Testis (tissue), 3 donors: ENCODE measurements around the gene SH3GL2. TPM values are rescaled to one million over a fixed set of nuclear protein-coding genes. Genes with fewer than 3 reads are reported as not detected.
A peak's percentile ranks its signal among the peaks of the same experiment; 100 is the strongest.

Experiments used
- DNase-seq: peaks from one replicate; pipeline ENCODE4 v3.0.0-alpha.2; 2019
- H3K27ac ChIP-seq, 2 donors: fragments of 200-600 bp; sonication (generic); one replicate each; pipeline ENCODE4 v1.5.1; 2019
- H3K27me3 ChIP-seq: fragments of 200-600 bp; sonication (generic); one replicate; pipeline ENCODE4 v1.5.1; 2019
- H3K36me3 ChIP-seq: fragments of 200-600 bp; sonication (generic); one replicate; pipeline ENCODE4 v1.5.1; 2017; ENCODE audit warnings: low read depth; ENCODE audit errors: missing control alignments
- H3K4me1 ChIP-seq: fragments of 200-600 bp; sonication (generic); one replicate; pipeline ENCODE4 v1.5.1; 2019
- H3K4me3 ChIP-seq, 2 donors: fragments of 200-600 bp; sonication (generic); one replicate each; pipeline ENCODE4 v1.5.1; 2017 to 2019
- H3K9me3 ChIP-seq: fragments of 200-600 bp; sonication (generic); one replicate; pipeline ENCODE4 v1.5.1; 2017
- POLR2A ChIP-seq: fragments of 450-650 bp; IDR thresholded peaks from one replicate; pipeline ENCODE4 v1.6.1; 2017; ENCODE audit warnings: antibody characterized with exemption, mild to moderate bottlenecking, moderate library complexity
- WGBS, 2 donors: methylation state at CpG; one replicate each; pipeline ENCODE4 v1.1.5; 2018; 5-methylcytosine and 5-hydroxymethylcytosine counted together
- intact Hi-C: fragments of 100-400 bp; cut with DNase I; formaldehyde crosslinking; loops from one replicate; pipeline ENCODE4 v1.15.1; 2023; ENCODE audit warnings: low total_unique reads
- polyA plus RNA-seq: library from polyadenylated mRNA; stranded (reverse); fragments of 350-450 nt; fragmentation: Illumina TruSeq; extraction: RNeasy Lipid Tissue Mini Kit (QIAGEN cat#74804); gene quantifications from one replicate; pipeline ENCODE4 v1.2.3, GENCODE V29; 2014; ENCODE audit warnings: low read depth, low replicate concordance; ENCODE audit not compliant: insufficient read depth
- total RNA-seq, 2 donors: library from RNA; depleted of rRNA; stranded (reverse); fragments of >200 nt; gene quantifications; one replicate each; pipeline ENCODE4 v1.2.3, GENCODE V29; 2016
- TF ChIP-seq, protein P1 (sequence below), 3 experiments: fragments of 450-650 bp in 2 of 3; fragments of 200-600 bp in 1 of 3; sonication (generic) in 1 of 3; IDR thresholded peaks; one replicate each; pipeline ENCODE4 v1.5.1; 2016 to 2019; ENCODE audit warnings: antibody characterized with exemption in 3 of 3, mild to moderate bottlenecking in 2 of 3, moderate library complexity in 1 of 3

SH3GL2 gene
- total and polyA plus RNA-seq, 3 donors from 2014 or later, result 9.6 to 15.2 (median 10.7) TPM

DNA sequence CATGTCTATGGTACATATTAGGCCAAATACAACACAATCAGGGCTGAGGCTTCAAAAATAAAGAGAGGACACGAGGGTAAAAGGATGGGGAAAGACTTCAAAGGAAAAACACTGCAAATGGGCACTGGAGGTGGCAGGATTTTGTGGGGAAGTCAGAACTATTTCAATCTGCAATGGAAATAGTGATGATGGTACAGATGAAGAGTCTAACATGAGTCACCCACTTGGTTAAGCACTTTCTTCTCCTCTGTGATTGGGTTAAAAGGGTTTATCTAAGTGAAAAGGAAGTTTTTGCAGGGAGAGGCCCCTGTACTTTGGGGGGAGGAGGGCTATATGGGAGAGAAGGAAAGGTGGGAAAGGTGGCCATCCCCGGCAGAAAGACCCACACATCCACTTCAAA is 4.5 kb upstream of the SH3GL2 start:
- Histone ChIP-seq H3K4me1 (no peaks in the 10 kb centered on the region), H3K36me3 (no peaks in the 10 kb centered on the region), H3K27me3 (no peaks in the 10 kb centered on the region), H3K27ac (no peak overlapping the region), H3K4me3 (no peak overlapping the region), H3K9me3 (no peaks in the 10 kb centered on the region)
- 60 to 68% methylated on average over 2 of the region's 2 CpGs for WGBS, 2 donors
- intact Hi-C loops, result no loop called here
- no peak for DNase-seq
- TF ChIP-seq POLR2A, result no peak
- TF ChIP-seq, protein P1, sequence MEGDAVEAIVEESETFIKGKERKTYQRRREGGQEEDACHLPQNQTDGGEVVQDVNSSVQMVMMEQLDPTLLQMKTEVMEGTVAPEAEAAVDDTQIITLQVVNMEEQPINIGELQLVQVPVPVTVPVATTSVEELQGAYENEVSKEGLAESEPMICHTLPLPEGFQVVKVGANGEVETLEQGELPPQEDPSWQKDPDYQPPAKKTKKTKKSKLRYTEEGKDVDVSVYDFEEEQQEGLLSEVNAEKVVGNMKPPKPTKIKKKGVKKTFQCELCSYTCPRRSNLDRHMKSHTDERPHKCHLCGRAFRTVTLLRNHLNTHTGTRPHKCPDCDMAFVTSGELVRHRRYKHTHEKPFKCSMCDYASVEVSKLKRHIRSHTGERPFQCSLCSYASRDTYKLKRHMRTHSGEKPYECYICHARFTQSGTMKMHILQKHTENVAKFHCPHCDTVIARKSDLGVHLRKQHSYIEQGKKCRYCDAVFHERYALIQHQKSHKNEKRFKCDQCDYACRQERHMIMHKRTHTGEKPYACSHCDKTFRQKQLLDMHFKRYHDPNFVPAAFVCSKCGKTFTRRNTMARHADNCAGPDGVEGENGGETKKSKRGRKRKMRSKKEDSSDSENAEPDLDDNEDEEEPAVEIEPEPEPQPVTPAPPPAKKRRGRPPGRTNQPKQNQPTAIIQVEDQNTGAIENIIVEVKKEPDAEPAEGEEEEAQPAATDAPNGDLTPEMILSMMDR (IDR thresholded peaks at IDR 0.05), result no peak

DNA sequence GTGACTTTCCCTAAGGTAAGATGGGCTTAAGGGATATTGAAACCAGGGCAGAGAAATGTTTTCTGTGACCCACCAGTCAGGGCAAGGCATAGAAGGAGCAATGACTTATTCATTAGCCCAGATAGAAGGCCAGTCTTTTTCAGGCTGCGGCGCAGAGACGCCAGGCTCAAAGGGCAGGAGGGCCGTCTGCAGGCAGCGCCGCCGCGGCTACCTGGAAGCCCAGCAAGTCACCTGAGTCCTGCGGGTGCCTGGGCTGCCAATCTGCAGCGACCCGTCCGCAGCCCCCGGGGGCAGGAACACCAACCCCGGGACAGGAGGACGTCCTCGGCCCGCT is 322 bp upstream of the SH3GL2 start:
- intact Hi-C loops, result no loop called here
- DNase-seq, result no peak
- Histone ChIP-seq H3K27me3 (no peaks in the 10 kb centered on the region), H3K4me1 (no peaks in the 10 kb centered on the region), H3K36me3 (no peaks in the 10 kb centered on the region), H3K27ac (no peak overlapping the region), H3K9me3 (no peaks in the 10 kb centered on the region), H3K4me3 (peak overlapping the region; percentile 60 to 62)
- TF ChIP-seq, protein P1 (IDR thresholded peaks at IDR 0.05), result no peak
- no peak for TF ChIP-seq POLR2A
- WGBS, 2 donors, result 0 to 2% methylated on average over 2 to 17 of the region's 17 CpGs

DNA sequence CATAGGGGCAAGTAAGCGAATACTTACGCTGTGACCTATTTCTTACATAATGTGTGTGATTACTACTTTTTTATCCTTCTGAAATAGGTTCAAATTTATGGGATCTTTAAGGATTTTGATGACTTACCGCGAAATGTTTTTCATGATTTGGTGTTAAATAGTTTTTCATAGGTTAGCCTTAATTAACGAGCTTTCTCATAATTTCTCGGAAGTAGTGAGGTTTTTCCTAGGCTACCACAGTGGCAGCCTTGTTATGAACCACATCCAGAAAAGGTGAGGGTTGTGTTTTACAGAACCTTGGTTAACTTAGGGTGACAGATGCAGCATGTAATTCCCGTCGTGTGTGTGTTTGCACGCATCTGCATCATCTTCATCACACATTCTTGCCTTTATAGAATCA is 1.3 kb downstream of the SH3GL2 start:
- no peak overlapping the region for H3K27ac ChIP-seq
- TF ChIP-seq POLR2A, result no peak
- no peaks in the 10 kb centered on the region for H3K36me3 ChIP-seq
- no peak for DNase-seq
- intact Hi-C loops, result no loop called here
- no peaks in the 10 kb centered on the region for H3K27me3 ChIP-seq
- 53 to 66% methylated on average over 9 of the region's 9 CpGs for WGBS, 2 donors
- no peaks in the 10 kb centered on the region for H3K9me3 ChIP-seq
- H3K4me3 ChIP-seq, result peak overlapping the region in 1 of 2 donors; percentile 62
- H3K4me1 ChIP-seq, result no peaks in the 10 kb centered on the region

DNA sequence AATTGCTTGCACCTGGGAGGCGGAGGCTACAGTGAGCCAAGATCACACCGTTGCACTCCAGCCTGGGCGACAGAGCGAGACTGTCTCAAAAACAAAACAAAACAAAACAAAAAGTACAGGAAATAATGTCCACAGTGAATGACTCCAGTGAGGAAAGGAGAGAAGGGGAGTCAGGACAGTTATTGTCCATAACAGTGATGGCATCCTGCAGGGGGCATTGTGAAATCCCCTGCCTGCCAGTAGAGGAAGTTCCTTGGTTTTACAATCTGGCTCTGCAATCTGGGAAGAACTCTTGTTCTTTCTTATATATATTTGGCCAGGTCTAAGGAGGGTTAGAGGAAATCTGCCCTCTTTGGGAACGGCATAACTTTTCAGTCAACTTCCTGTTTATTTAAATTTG is 8.2 kb downstream of the SH3GL2 start:
- H3K27me3 ChIP-seq, result no peaks in the 10 kb centered on the region
- no peak for DNase-seq
- intact Hi-C loops, result no loop called here
- whole genome bisulfite sequencing, 2 donors, result 86 to 88% methylated on average over 5 of the region's 5 CpGs
- H3K4me3 ChIP-seq, result no peak overlapping the region
- TF ChIP-seq, protein P1 (IDR thresholded peaks at IDR 0.05), result no peak
- TF ChIP-seq POLR2A, result no peak
- H3K4me1 ChIP-seq, result no peaks in the 10 kb centered on the region
- no peaks in the 10 kb centered on the region for H3K36me3 ChIP-seq
- no peaks in the 10 kb centered on the region for H3K9me3 ChIP-seq
- no peak overlapping the region for H3K27ac ChIP-seq

DNA sequence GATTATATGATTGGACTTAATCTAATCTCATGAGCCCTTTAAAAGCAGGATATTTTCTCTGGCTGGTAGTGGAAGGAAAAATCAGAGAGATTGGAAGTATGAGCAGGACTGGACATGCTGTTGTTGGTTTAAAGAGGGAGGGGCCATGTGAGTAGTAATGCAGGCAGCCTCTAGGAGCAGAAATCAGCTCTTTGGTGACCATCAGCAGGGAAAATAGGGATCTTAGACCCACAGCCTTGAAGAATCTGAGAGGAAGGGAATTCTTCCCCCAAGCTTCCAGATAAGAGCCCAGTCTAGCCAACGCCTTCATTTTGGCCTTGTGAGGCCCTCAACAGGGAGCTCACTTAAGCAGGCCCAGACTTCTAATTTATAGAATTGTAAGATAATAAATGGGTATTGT is 9.5 kb downstream of the SH3GL2 start:
- intact Hi-C loops, result no loop called here

More for the DNA sequence above, 9.5 kb downstream of the SH3GL2 start:
- Histone ChIP-seq H3K27ac (no peak overlapping the region), H3K4me1 (no peaks in the 10 kb centered on the region), H3K4me3 (no peak overlapping the region), H3K27me3 (no peaks in the 10 kb centered on the region), H3K9me3 (no peaks in the 10 kb centered on the region), H3K36me3 (no peaks in the 10 kb centered on the region)
- TF ChIP-seq, protein P1 (IDR thresholded peaks at IDR 0.05), result no peak
- TF ChIP-seq POLR2A, result no peak
- DNase-seq, result no peak
- 33 to 39% methylated on average over 1 of the region's 1 CpG for WGBS, 2 donors
